B cell (primary cell): ENCODE data around the gene FBXW4. TPM values are rescaled to one million over a fixed set of nuclear protein-coding genes. Genes with fewer than 3 reads are reported as not detected.
A peak's percentile ranks its signal among the peaks of the same experiment; 100 is the strongest.

ENCODE experiments used
- ATAC-seq: fragments of 200-7000 bp; cut with Tn5 transposase; one replicate; pipeline ENCODE4 v1.10.0; 2021; ENCODE audit warnings: low read depth, mild to moderate bottlenecking, moderate number of reproducible peaks, moderate library complexity
- CTCF ChIA-PET: fragments of 350-600 bp; sonication (Branson Sonifier 250); formaldehyde crosslinking; loops from one replicate; lab custom pipeline; 2021; ENCODE audit warnings: antibody characterized with exemption, inconsistent platforms; lab: Charles Lee
- POLR2A ChIA-PET: fragments of 350-600 bp; sonication (Branson Sonifier 250); formaldehyde crosslinking; loops from one replicate; lab custom pipeline; 2021; ENCODE audit warnings: antibody characterized with exemption; lab: Charles Lee
- DNase-seq: peaks from one replicate; pipeline ENCODE4 v3.0.0; 2013
- H2AFZ ChIP-seq: 2 replicates; pipeline ENCODE4 v1.6.1; 2012; ENCODE audit warnings: mild to moderate bottlenecking, low read depth, low read length; ENCODE audit not compliant: insufficient read depth, poor library complexity, severe bottlenecking
- H3K27ac ChIP-seq, 2 donors: 1 replicate in 1 of 2; 2 replicates in 1 of 2; pipeline ENCODE4 v1.5.1; 2012 to 2013; ENCODE audit warnings: low read length in 2 of 2, mild to moderate bottlenecking in 2 of 2, moderate library complexity in 1 of 2
- H3K27me3 ChIP-seq, 4 experiments: fragments of 200-600 bp in 1 of 4; sonication (generic) in 1 of 4; replicated peaks in 1 of 4; 1 replicate in 2 of 4; 2 replicates in 2 of 4; pipeline versions ENCODE4 v1.6.1 to v1.7.0; 2013 to 2016; ENCODE audit warnings: low read length in 3 of 4, mild to moderate bottlenecking in 2 of 4, mixed read lengths in 1 of 4, moderate library complexity in 1 of 4; ENCODE audit not compliant: insufficient read depth in 4 of 4, control insufficient read depth in 3 of 4; ENCODE audit errors: control extremely low read depth in 1 of 4
- H3K36me3 ChIP-seq, 2 experiments: replicated peaks in 1 of 2; 1 replicate in 1 of 2; 2 replicates in 1 of 2; pipeline versions ENCODE4 v1.6.1 to v1.7.1; 2013; ENCODE audit warnings: low read length in 1 of 2; ENCODE audit not compliant: insufficient read depth in 2 of 2, control insufficient read depth in 1 of 2; ENCODE audit errors: control extremely low read depth in 1 of 2, extremely low read depth in 1 of 2
- H3K4me1 ChIP-seq, 2 donors: fragments of 200-600 bp in 1 of 2; sonication (generic) in 1 of 2; 1 replicate in 1 of 2; 2 replicates in 1 of 2; pipeline versions ENCODE4 v1.5.1 to v1.6.1; 2013 to 2017; ENCODE audit warnings: low read length in 2 of 2; ENCODE audit not compliant: control insufficient read depth in 2 of 2, insufficient read depth in 2 of 2
- H3K4me2 ChIP-seq: replicated peaks from 2 replicates; pipeline ENCODE3; 2012; ENCODE audit warnings: mild to moderate bottlenecking, low read depth, low read length; ENCODE audit not compliant: poor library complexity, severe bottlenecking
- H3K4me3 ChIP-seq, 5 experiments: fragments of 200-600 bp in 1 of 5; sonication (generic) in 1 of 5; 1 replicate in 3 of 5; 2 replicates in 2 of 5; pipeline versions ENCODE4 v1.5.1 to v1.7.0; 2011 to 2016; ENCODE audit warnings: low read length in 4 of 5, mild to moderate bottlenecking in 4 of 5, low read depth in 2 of 5, control low read depth in 1 of 5, moderate library complexity in 1 of 5; ENCODE audit not compliant: insufficient read depth in 1 of 5; ENCODE audit errors: control extremely low read depth in 1 of 5, extremely low read depth in 1 of 5
- H3K79me2 ChIP-seq: fragments of 200-600 bp; sonication (generic); one replicate; pipeline ENCODE4 v1.6.0; 2016; ENCODE audit warnings: low read length; ENCODE audit not compliant: control insufficient read depth, insufficient read depth
- H3K9ac ChIP-seq: fragments of 200-600 bp; sonication (generic); 2 replicates; pipeline ENCODE4 v1.6.1; 2017; ENCODE audit warnings: mild to moderate bottlenecking, low read length, moderate library complexity
- H3K9me3 ChIP-seq, 3 donors: one replicate each; pipeline versions ENCODE4 v1.6.1 to v1.7.1; 2013; ENCODE audit warnings: low read length in 2 of 3; ENCODE audit not compliant: control insufficient read depth in 2 of 3, insufficient read depth in 1 of 3; ENCODE audit errors: control extremely low read depth in 1 of 3
- H4K20me1 ChIP-seq: 2 replicates; pipeline ENCODE4 v1.6.0; 2012; ENCODE audit warnings: mild to moderate bottlenecking, low read length; ENCODE audit not compliant: insufficient read depth, control insufficient read depth, poor library complexity, severe bottlenecking
- H3K27ac Mint-ChIP-seq: one replicate; pipeline ENCODE4 v1.8.0; 2021; ENCODE audit warnings: mixed read lengths
- H3K27me3 Mint-ChIP-seq: one replicate; pipeline ENCODE4 v1.8.0; 2021; ENCODE audit warnings: mixed read lengths
- H3K4me1 Mint-ChIP-seq: one replicate; pipeline ENCODE4 v1.8.0; 2021; ENCODE audit warnings: mixed read lengths
- H3K4me3 Mint-ChIP-seq: one replicate; pipeline ENCODE4 v1.8.0; 2021; ENCODE audit warnings: mixed read lengths
- H3K9me3 Mint-ChIP-seq: one replicate; pipeline ENCODE4 v1.8.0; 2022; ENCODE audit warnings: mixed read lengths; ENCODE audit not compliant: insufficient read depth
- EZH2 ChIP-seq: IDR thresholded peaks from 2 replicates; pipeline ENCODE4 v1.6.1; 2012; ENCODE audit warnings: borderline replicate concordance, low read depth, mild to moderate bottlenecking, moderate library complexity, low read length; ENCODE audit not compliant: insufficient read depth, poor library complexity, severe bottlenecking
- WGBS: methylation state at CpG from one replicate; pipeline ENCODE4 v1.1.5; 2013; ENCODE audit warnings: missing lambda C conversion rate; ENCODE audit not compliant: insufficient coverage; 5-methylcytosine and 5-hydroxymethylcytosine counted together
- intact Hi-C: fragments of 100-400 bp; cut with micrococcal nuclease; formaldehyde crosslinking; loops from one replicate; pipeline ENCODE4 v1.10.0; 2022
- polyA plus RNA-seq: library from polyadenylated mRNA; depleted of rRNA; stranded (reverse); fragments of >200 nt; gene quantifications from 2 replicates; pipeline ENCODE4 v1.2.3, GENCODE V29; 2012
- total RNA-seq, 2 donors: library from RNA; stranded (reverse); fragments of 120-200 nt in 1 of 2; gene quantifications; 1 replicate in 1 of 2; 2 replicates in 1 of 2; pipeline versions ENCODE4 v1.2.3 to v1.2.4, GENCODE V29; 2013 to 2022
- TF ChIP-seq, protein P1 (sequence below): fragments of 200-600 bp; IDR thresholded peaks from one replicate; pipeline ENCODE4 v1.8.0; 2022; ENCODE audit warnings: antibody characterized with exemption, mild to moderate bottlenecking

Gene FBXW4
- total and polyA plus RNA-seq, 2 donors (not counting 1 experiment from before 2014, with no cell fraction given): 72.9 to 99.6 TPM

DNA sequence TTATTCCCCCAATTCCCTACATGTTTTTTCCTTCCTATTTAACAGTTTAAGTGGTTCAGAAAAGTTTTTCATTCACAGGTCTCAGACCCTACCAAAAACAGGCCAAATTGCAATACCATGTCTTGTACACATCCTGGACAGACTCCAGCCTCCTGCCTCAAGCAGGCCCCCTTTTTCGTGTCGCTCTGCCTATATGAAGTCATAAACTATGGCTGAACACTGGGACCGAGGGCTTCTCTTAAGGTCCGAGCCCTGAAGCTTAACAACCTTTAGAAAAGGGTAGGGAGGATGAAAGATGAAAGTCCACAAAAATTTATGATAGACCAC is 1.4 kb downstream of the FBXW4 start:
- ATAC-seq: peak; percentile 3
- Histone ChIP-seq H3K9me3 (no peaks in the 10 kb centered on the region), H3K36me3 (peaks cover 0 to 8% of the 10 kb centered on the region in 2 experiments), H3K9ac (peak overlapping the region; percentile 99), H2AFZ (peak overlapping the region; percentile 74), H3K27me3 (no peaks in the 10 kb centered on the region), H3K27ac (peak overlapping the region; percentile 96), H4K20me1 (peaks cover 33% of the 10 kb centered on the region), H3K4me2 (peak overlapping the region; percentile 86), H3K79me2 (peaks cover 66% of the 10 kb centered on the region), H3K4me1 (peaks cover 14 to 22% of the 10 kb centered on the region in 2 donors), H3K4me3 (peak overlapping the region; percentile 11 to 99 (median 87))
- Mint-ChIP-seq H3K27ac (peak overlapping the region; percentile 99), H3K4me1 (peaks cover 49% of the 10 kb centered on the region), H3K4me3 (peak overlapping the region; percentile 97), H3K27me3 (no peaks in the 10 kb centered on the region), H3K9me3 (no peaks in the 10 kb centered on the region)
- ChIA-PET POLR2A (interaction anchor here (0.5 to 1.5 kb wide), 4 partner anchors 9 to 1020 kb away, joined by 3 read pairs; partner anchors contain the start of genes DPCD and POLL), CTCF (interaction anchor here (1.3 kb wide), 2 partner anchors 13 to 88 kb away, joined by 4 to 6 read pairs; no protein-coding TSS in a partner anchor)
- no peak for DNase-seq
- intact Hi-C loops: loop anchor here (5.0 kb wide), 1 partner anchor 106 kb away; the partner anchor contains the start of genes DPCD and POLL
- 9% methylated on average over 4 of the region's 4 CpGs for WGBS
- TF ChIP-seq, protein P1, sequence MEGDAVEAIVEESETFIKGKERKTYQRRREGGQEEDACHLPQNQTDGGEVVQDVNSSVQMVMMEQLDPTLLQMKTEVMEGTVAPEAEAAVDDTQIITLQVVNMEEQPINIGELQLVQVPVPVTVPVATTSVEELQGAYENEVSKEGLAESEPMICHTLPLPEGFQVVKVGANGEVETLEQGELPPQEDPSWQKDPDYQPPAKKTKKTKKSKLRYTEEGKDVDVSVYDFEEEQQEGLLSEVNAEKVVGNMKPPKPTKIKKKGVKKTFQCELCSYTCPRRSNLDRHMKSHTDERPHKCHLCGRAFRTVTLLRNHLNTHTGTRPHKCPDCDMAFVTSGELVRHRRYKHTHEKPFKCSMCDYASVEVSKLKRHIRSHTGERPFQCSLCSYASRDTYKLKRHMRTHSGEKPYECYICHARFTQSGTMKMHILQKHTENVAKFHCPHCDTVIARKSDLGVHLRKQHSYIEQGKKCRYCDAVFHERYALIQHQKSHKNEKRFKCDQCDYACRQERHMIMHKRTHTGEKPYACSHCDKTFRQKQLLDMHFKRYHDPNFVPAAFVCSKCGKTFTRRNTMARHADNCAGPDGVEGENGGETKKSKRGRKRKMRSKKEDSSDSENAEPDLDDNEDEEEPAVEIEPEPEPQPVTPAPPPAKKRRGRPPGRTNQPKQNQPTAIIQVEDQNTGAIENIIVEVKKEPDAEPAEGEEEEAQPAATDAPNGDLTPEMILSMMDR: no peak
- TF ChIP-seq EZH2: no peak

DNA sequence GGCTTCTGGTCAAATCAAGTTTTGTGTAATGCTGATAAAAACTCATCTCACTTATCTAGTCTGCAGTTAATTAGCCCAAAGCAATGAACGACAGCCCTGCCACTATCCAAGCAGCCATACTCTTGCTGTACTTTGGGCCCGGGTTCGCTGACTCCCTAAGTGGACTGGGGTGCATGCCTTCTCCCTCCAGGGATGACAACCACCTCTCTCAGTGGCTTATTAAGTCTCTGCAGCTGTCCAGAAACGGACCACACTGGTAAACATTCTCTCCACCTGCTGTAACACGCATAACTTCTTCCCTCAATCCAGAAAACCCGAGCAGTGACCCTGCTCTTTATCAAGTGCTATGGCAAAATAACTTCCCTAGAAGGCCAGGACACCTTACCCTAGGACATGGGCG is 3.9 kb downstream of the FBXW4 start:
- intact Hi-C loops: loop anchor here (5.0 kb wide), 1 partner anchor 104 kb away; the partner anchor contains the start of genes DPCD and POLL
- Mint-ChIP-seq H3K27ac (no peak overlapping the region), H3K4me1 (peaks cover 71% of the 10 kb centered on the region), H3K4me3 (no peak overlapping the region), H3K27me3 (no peaks in the 10 kb centered on the region), H3K9me3 (no peaks in the 10 kb centered on the region)
- Histone ChIP-seq H3K79me2 (peaks cover 88% of the 10 kb centered on the region), H3K27me3 (no peaks in the 10 kb centered on the region), H3K4me1 (peaks cover 14 to 22% of the 10 kb centered on the region in 2 donors), H3K9me3 (no peaks in the 10 kb centered on the region), H2AFZ (no peak overlapping the region), H4K20me1 (peaks cover 57% of the 10 kb centered on the region), H3K27ac (peak overlapping the region in 1 of 2 donors; percentile 3), H3K4me3 (no peak overlapping the region), H3K36me3 (peaks cover 0 to 16% of the 10 kb centered on the region in 2 experiments), H3K9ac (no peak overlapping the region), H3K4me2 (no peak overlapping the region)
- CTCF ChIA-PET: no interaction called here
- no peak for ATAC-seq
- 87% methylated on average over 6 of the region's 7 CpGs for WGBS
- TF ChIP-seq EZH2: no peak
- DNase-seq: no peak
- POLR2A ChIA-PET: no interaction called here
